ENCODE data around the gene CLEC14A. TPM values are rescaled to one million over a fixed set of nuclear protein-coding genes. Genes with fewer than 3 reads are reported as not detected.

CLEC14A gene
- 0.29 TPM in 1 of 2 replicates, not detected in the other for total RNA-seq

- no peaks in the 10 kb centered on the region for H3K27me3 ChIP-seq (ENCODE audit: insufficient read depth, low read length)
- H3K4me3 ChIP-seq (ENCODE audit: insufficient read depth, low read length) = no peak within 1 kb of the TSS
- H4K20me1 ChIP-seq (ENCODE audit: insufficient read depth, low read length) = no peaks in the 10 kb centered on the region
- no peaks in the 10 kb centered on the region for H3K36me3 ChIP-seq (ENCODE audit: insufficient read depth, low read length)
- H3K4me2 ChIP-seq (ENCODE audit: insufficient read depth, low read length) = peak within 1 kb of the TSS; percentile 18
- no peaks in the 10 kb centered on the region for H3K9me3 ChIP-seq (ENCODE audit: low read depth, low read length)
- no peaks in the 10 kb centered on the region for H3K79me2 ChIP-seq (ENCODE audit: insufficient read depth, low read length)
- no peak within 1 kb of the TSS for H3K27ac ChIP-seq (ENCODE audit: low read depth, low read length)
- no peak for TF ChIP-seq CTCF (IDR thresholded peaks at IDR 0.05; ENCODE audit: extremely low read depth, low read depth, low read length)
- H3K4me1 ChIP-seq (ENCODE audit: insufficient read depth, low read length) = no peaks in the 10 kb centered on the region
- peak within 1 kb of the TSS; percentile 29 for H2AFZ ChIP-seq (ENCODE audit: low read length)
- no peak for DNase-seq (ENCODE audit: insufficient read length, low spot score, missing footprints)
These were observed at the start of gene CLEC14A for GRCh38 chr14:38255673-38256532. Gene CLEC14A (minus strand): TSS chr14:38256093. CDS start chr14:38256022, 71 bp downstream.

- no peaks in the 10 kb centered on the region for H3K79me2 ChIP-seq (ENCODE audit: insufficient read depth, low read length)
- no peak overlapping the region for H2AFZ ChIP-seq (ENCODE audit: low read length)
- no peaks in the 10 kb centered on the region for H4K20me1 ChIP-seq (ENCODE audit: insufficient read depth, low read length)
- H3K4me3 ChIP-seq (ENCODE audit: insufficient read depth, low read length) = no peak overlapping the region
- H3K27ac ChIP-seq (ENCODE audit: low read depth, low read length) = no peak overlapping the region
- H3K36me3 ChIP-seq (ENCODE audit: insufficient read depth, low read length) = no peaks in the 10 kb centered on the region
- no peak for DNase-seq (ENCODE audit: insufficient read length, low spot score, missing footprints)
- H3K4me2 ChIP-seq (ENCODE audit: insufficient read depth, low read length) = no peak overlapping the region
- TF ChIP-seq CTCF (IDR thresholded peaks at IDR 0.05; ENCODE audit: extremely low read depth, low read depth, low read length) = no peak
- no peaks in the 10 kb centered on the region for H3K4me1 ChIP-seq (ENCODE audit: insufficient read depth, low read length)
- peaks cover 5% of the 10 kb centered on the region for H3K9me3 ChIP-seq (ENCODE audit: low read depth, low read length)
- H3K27me3 ChIP-seq (ENCODE audit: insufficient read depth, low read length) = no peaks in the 10 kb centered on the region
These were observed 47.1 kb upstream of the CLEC14A start for GRCh38 chr14:38302966-38303365.

GRCh38 chr14:38302034-38302433 is 46.1 kb upstream of the CLEC14A start:
- DNase-seq (ENCODE audit: insufficient read length, low spot score, missing footprints) = no peak
- Histone ChIP-seq H2AFZ (ENCODE audit: low read length) (no peak overlapping the region), H3K27ac (ENCODE audit: low read depth, low read length) (no peak overlapping the region), H3K27me3 (ENCODE audit: insufficient read depth, low read length) (no peaks in the 10 kb centered on the region), H3K79me2 (ENCODE audit: insufficient read depth, low read length) (no peaks in the 10 kb centered on the region), H3K9me3 (ENCODE audit: low read depth, low read length) (peaks cover 5% of the 10 kb centered on the region), H3K4me2 (ENCODE audit: insufficient read depth, low read length) (no peak overlapping the region), H3K36me3 (ENCODE audit: insufficient read depth, low read length) (no peaks in the 10 kb centered on the region), H3K4me3 (ENCODE audit: insufficient read depth, low read length) (no peak overlapping the region), H4K20me1 (ENCODE audit: insufficient read depth, low read length) (no peaks in the 10 kb centered on the region), H3K4me1 (ENCODE audit: insufficient read depth, low read length) (no peaks in the 10 kb centered on the region)
- no peak for TF ChIP-seq CTCF (IDR thresholded peaks at IDR 0.05; ENCODE audit: extremely low read depth, low read depth, low read length)

- Histone ChIP-seq H3K9me3 (ENCODE audit: low read depth, low read length) (peaks cover 9% of the 10 kb centered on the region), H3K79me2 (ENCODE audit: insufficient read depth, low read length) (no peaks in the 10 kb centered on the region), H2AFZ (ENCODE audit: low read length) (no peak overlapping the region), H3K4me2 (ENCODE audit: insufficient read depth, low read length) (no peak overlapping the region), H3K36me3 (ENCODE audit: insufficient read depth, low read length) (no peaks in the 10 kb centered on the region), H3K4me3 (ENCODE audit: insufficient read depth, low read length) (no peak overlapping the region), H3K4me1 (ENCODE audit: insufficient read depth, low read length) (no peaks in the 10 kb centered on the region), H3K27ac (ENCODE audit: low read depth, low read length) (no peak overlapping the region), H4K20me1 (ENCODE audit: insufficient read depth, low read length) (no peaks in the 10 kb centered on the region), H3K27me3 (ENCODE audit: insufficient read depth, low read length) (no peaks in the 10 kb centered on the region)
- TF ChIP-seq CTCF (IDR thresholded peaks at IDR 0.05; ENCODE audit: extremely low read depth, low read depth, low read length) = no peak
- no peak for DNase-seq (ENCODE audit: insufficient read length, low spot score, missing footprints)
These were observed 41.8 kb upstream of the CLEC14A start for GRCh38 chr14:38297681-38298080.
